Chondrocyte (in vitro differentiated cells): Measurements from ENCODE around the gene WFIKKN2. TPM values are rescaled to one million over a fixed set of nuclear protein-coding genes. Genes with fewer than 3 reads are reported as not detected.

Experiments used
- DNase-seq: peaks from one replicate; pipeline ENCODE4 v3.0.0; 2021; ENCODE audit warnings: mixed read lengths, low spot score
- H3K27ac Mint-ChIP-seq: one replicate; pipeline ENCODE4 v1.8.0; 2021; ENCODE audit warnings: mild to moderate bottlenecking, moderate library complexity, mixed read lengths; ENCODE audit not compliant: unreplicated experiment
- H3K27me3 Mint-ChIP-seq: 2 replicates; pipeline ENCODE4 v1.8.0; 2021; ENCODE audit warnings: low read depth, mixed read lengths
- H3K36me3 Mint-ChIP-seq: 2 replicates; pipeline ENCODE4 v1.8.0; 2021; ENCODE audit warnings: low read depth, mixed read lengths
- H3K4me1 Mint-ChIP-seq: 2 replicates; pipeline ENCODE4 v1.8.0; 2021; ENCODE audit warnings: low read depth, mild to moderate bottlenecking, mixed read lengths
- H3K4me3 Mint-ChIP-seq: one replicate; pipeline ENCODE4 v1.8.0; 2021; ENCODE audit warnings: mild to moderate bottlenecking, moderate library complexity, mixed read lengths; ENCODE audit not compliant: unreplicated experiment
- H3K9me3 Mint-ChIP-seq: 2 replicates; pipeline ENCODE4 v1.8.0; 2021; ENCODE audit warnings: low read depth, mixed read lengths
- total RNA-seq: library from RNA; stranded (reverse); gene quantifications from 3 replicates; pipeline ENCODE4 v1.2.1, GENCODE V29; 2021
- TF ChIP-seq, protein P1 (sequence below): fragments of 200-600 bp; sonication (generic); IDR thresholded peaks from 2 replicates; pipeline ENCODE4 v1.5.0; 2021; ENCODE audit warnings: antibody characterized with exemption, mild to moderate bottlenecking, moderate library complexity

Gene WFIKKN2
- total RNA-seq, 1 donor from 2014 or later: 0.12 TPM

GRCh38 chr17:50843150-50843905 is 7.9 kb downstream of the WFIKKN2 start:
- TF ChIP-seq, protein P1, sequence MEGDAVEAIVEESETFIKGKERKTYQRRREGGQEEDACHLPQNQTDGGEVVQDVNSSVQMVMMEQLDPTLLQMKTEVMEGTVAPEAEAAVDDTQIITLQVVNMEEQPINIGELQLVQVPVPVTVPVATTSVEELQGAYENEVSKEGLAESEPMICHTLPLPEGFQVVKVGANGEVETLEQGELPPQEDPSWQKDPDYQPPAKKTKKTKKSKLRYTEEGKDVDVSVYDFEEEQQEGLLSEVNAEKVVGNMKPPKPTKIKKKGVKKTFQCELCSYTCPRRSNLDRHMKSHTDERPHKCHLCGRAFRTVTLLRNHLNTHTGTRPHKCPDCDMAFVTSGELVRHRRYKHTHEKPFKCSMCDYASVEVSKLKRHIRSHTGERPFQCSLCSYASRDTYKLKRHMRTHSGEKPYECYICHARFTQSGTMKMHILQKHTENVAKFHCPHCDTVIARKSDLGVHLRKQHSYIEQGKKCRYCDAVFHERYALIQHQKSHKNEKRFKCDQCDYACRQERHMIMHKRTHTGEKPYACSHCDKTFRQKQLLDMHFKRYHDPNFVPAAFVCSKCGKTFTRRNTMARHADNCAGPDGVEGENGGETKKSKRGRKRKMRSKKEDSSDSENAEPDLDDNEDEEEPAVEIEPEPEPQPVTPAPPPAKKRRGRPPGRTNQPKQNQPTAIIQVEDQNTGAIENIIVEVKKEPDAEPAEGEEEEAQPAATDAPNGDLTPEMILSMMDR: no peak
- Mint-ChIP-seq H3K27ac (no peak overlapping the region), H3K4me3 (no peak overlapping the region), H3K4me1 (peaks cover 3% of the 10 kb centered on the region), H3K27me3 (no peaks in the 10 kb centered on the region), H3K9me3 (no peaks in the 10 kb centered on the region), H3K36me3 (no peaks in the 10 kb centered on the region)
- no peak for DNase-seq

DNA sequence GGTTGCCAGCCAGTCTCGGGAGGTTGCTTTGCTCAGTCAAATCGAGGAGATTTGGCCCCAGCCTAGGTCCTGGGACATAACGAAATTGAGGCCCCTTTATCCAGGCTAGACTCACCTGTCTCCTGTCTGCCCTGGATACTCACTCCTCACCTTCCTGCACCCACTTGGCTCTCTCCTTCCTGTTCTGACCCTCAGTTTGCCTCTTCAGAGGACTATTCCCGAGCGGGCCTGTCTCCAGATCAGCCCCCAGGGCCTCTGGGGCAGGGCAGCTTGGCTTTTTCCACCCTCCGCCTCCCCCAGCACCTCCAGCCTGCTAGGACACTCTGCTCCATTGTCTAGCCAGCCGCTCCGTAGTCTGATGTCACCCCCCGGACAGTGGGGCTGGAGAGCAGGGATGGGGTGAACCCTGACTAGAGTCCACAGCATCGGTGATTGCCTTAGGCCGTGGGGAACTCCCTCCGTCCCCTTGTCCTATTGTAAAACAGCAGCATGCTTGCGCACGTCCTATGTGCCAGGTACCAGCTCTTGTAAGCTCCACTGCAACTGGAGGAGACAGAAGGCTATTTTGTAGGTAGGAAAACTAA is 8.8 kb downstream of the WFIKKN2 start:
- Mint-ChIP-seq H3K27ac (no peak overlapping the region), H3K4me1 (peaks cover 3% of the 10 kb centered on the region), H3K36me3 (no peaks in the 10 kb centered on the region), H3K27me3 (no peaks in the 10 kb centered on the region), H3K4me3 (no peak overlapping the region), H3K9me3 (no peaks in the 10 kb centered on the region)
- TF ChIP-seq, protein P1: no peak
- peak; percentile 73 for DNase-seq

DNA sequence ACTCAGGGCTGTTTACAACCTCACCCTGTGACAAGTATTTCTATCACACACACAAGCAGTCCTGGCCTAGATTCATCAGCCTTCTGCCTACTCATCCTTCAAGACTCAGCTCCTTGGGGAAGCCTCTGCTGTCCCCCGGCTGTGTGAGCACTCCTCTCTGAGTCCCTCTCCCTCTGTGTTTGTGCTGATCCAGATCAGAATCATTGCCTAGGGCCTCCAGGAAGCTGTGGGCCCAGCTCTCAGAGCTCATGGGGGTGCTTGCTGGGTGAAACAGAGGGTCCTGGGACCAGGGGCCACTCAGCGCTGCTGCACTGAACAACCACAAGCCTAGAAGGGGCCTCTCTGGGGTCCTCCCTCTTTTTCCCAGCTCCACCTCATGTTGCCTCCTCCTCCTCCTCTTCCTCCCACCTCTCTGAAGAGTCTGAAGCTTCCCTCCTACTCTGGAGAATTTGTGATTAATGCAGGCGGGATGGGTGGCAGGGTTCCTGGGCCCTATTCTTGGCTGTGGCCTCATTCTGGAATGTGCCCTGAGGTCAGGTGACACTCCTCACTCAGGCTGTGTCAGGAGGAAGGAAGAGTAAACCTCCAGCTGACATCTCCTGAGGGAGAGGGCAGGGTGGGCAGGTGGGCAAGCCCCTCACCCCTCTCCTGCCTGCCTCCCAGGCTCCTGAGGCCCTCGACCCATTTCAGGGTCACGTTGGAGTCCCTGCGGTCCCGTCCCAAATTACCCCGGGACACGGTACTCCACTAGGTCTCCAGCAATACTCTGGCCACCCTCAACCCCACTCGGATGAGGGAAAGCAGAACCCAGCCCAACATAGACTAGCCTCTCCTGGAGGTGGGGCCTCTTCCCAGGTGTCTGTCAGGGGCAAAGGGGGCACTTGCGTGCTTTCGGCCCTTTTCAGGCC is 10.1 kb downstream of the WFIKKN2 start:
- H3K4me3 Mint-ChIP-seq: no peak overlapping the region
- H3K27ac Mint-ChIP-seq: no peak overlapping the region
- peak; percentile 50 for DNase-seq
- no peaks in the 10 kb centered on the region for H3K27me3 Mint-ChIP-seq
- TF ChIP-seq, protein P1: no peak
- no peaks in the 10 kb centered on the region for H3K9me3 Mint-ChIP-seq
- no peaks in the 10 kb centered on the region for H3K36me3 Mint-ChIP-seq
- H3K4me1 Mint-ChIP-seq: peaks cover 3% of the 10 kb centered on the region

- H3K9me3 Mint-ChIP-seq: no peaks in the 10 kb centered on the region
- TF ChIP-seq, protein P1: no peak
- H3K27me3 Mint-ChIP-seq: no peaks in the 10 kb centered on the region
- no peaks in the 10 kb centered on the region for H3K36me3 Mint-ChIP-seq
- H3K4me3 Mint-ChIP-seq: no peak overlapping the region
- H3K27ac Mint-ChIP-seq: no peak overlapping the region
- peaks cover 13% of the 10 kb centered on the region for H3K4me1 Mint-ChIP-seq
- no peak for DNase-seq
Measured at GRCh38 chr17:50847566-50847965, 12.2 kb downstream of the WFIKKN2 start.

- H3K27me3 Mint-ChIP-seq: no peaks in the 10 kb centered on the region
- H3K27ac Mint-ChIP-seq: no peak overlapping the region
- H3K4me3 Mint-ChIP-seq: no peak overlapping the region
- TF ChIP-seq, protein P1: no peak
- DNase-seq: no peak
- no peaks in the 10 kb centered on the region for H3K9me3 Mint-ChIP-seq
- peaks cover 16% of the 10 kb centered on the region for H3K4me1 Mint-ChIP-seq
- H3K36me3 Mint-ChIP-seq: no peaks in the 10 kb centered on the region
Measured at GRCh38 chr17:50848039-50848438, 12.7 kb downstream of the WFIKKN2 start.
